ENCODE measurements around the gene DHH. TPM values are rescaled to one million over a fixed set of nuclear protein-coding genes. Genes with fewer than 3 reads are reported as not detected.

The DHH gene
- total RNA-seq, 2 experiments from 2014 or later = 0.06 to 0.17 TPM

GRCh38 chr12:49098703-49099102, 4.1 kb upstream of the DHH start:
- Histone ChIP-seq H3K79me2 (ENCODE audit: insufficient read depth, low read depth, low read length) (no peaks in the 10 kb centered on the region), H2AFZ (ENCODE audit: low read length) (no peak overlapping the region), H3K36me3 (ENCODE audit: insufficient read depth, low read length) (peaks cover 15% of the 10 kb centered on the region), H4K20me1 (ENCODE audit: insufficient read depth, low read length) (no peaks in the 10 kb centered on the region), H3K9me3 (ENCODE audit: low read length) (no peaks in the 10 kb centered on the region), H3K9me2 (ENCODE audit: insufficient read depth, low read length) (no peaks in the 10 kb centered on the region), H3K4me3 (ENCODE audit: low read depth, low read length, poor library complexity, severe bottlenecking) (no peak overlapping the region), H3K27ac (ENCODE audit: low read depth, low read length, poor library complexity, severe bottlenecking) (no peak overlapping the region), H3K4me2 (ENCODE audit: low read length) (no peak overlapping the region), H3K4me1 (ENCODE audit: insufficient read depth, low read length, poor library complexity, severe bottlenecking) (peaks cover 2% of the 10 kb centered on the region)
- no peak for DNase-seq (ENCODE audit: low spot score)
- no TSS peak for BruUV-seq (replicated peaks)
- intact Hi-C loops (cut with micrococcal nuclease; ENCODE audit: unreplicated experiment) = loop anchor here (1.0 to 5.0 kb wide), 2 partner anchors 34 to 101 kb away; partner anchors contain the start of gene DDN
- POLR2A ChIA-PET = interaction anchor here (0.6 to 1.9 kb wide), 4 partner anchors 10 to 101 kb away, joined by 3 to 6 read pairs (median 4); partner anchors contain the start of gene LMBR1L
- no peak for TF ChIP-seq EZH2phosphoT487 (IDR thresholded peaks at IDR 0.05; ENCODE audit: borderline replicate concordance, low read depth, low read length)
- no peak for TF ChIP-seq CTCF (conservative IDR thresholded peaks at IDR 0.05; ENCODE audit: low read length)
- CTCF ChIA-PET (ENCODE audit: unreplicated experiment) = interaction anchor here (1.0 to 1.8 kb wide), 2 partner anchors 11 to 79 kb away, joined by 3 to 5 read pairs; no protein-coding TSS in a partner anchor

- Histone ChIP-seq H3K4me2 (ENCODE audit: low read length) (no peak overlapping the region), H3K79me2 (ENCODE audit: insufficient read depth, low read depth, low read length) (no peaks in the 10 kb centered on the region), H3K4me1 (ENCODE audit: insufficient read depth, low read length, poor library complexity, severe bottlenecking) (no peaks in the 10 kb centered on the region), H3K9me3 (ENCODE audit: low read length) (no peaks in the 10 kb centered on the region), H3K36me3 (ENCODE audit: insufficient read depth, low read length) (peaks cover 10% of the 10 kb centered on the region; the same call in 1 of the 2 replicates), H3K27ac (ENCODE audit: low read depth, low read length, poor library complexity, severe bottlenecking) (no peak overlapping the region), H4K20me1 (ENCODE audit: insufficient read depth, low read length) (no peaks in the 10 kb centered on the region), H3K4me3 (ENCODE audit: low read depth, low read length, poor library complexity, severe bottlenecking) (no peak overlapping the region), H2AFZ (ENCODE audit: low read length) (no peak overlapping the region), H3K9me2 (ENCODE audit: insufficient read depth, low read length) (no peaks in the 10 kb centered on the region)
- CTCF ChIA-PET (ENCODE audit: unreplicated experiment) = interaction anchor here (1.0 to 1.8 kb wide), 2 partner anchors 10 to 78 kb away, joined by 3 to 5 read pairs; no protein-coding TSS in a partner anchor
- DNase-seq (ENCODE audit: low spot score) = peak; percentile 58
- no TSS peak for BruUV-seq (replicated peaks)
- TF ChIP-seq EZH2phosphoT487 (IDR thresholded peaks at IDR 0.05; ENCODE audit: borderline replicate concordance, low read depth, low read length) (no peak), CTCF (conservative IDR thresholded peaks at IDR 0.05; ENCODE audit: low read length) (peak; percentile 87)
- intact Hi-C loops (cut with micrococcal nuclease; ENCODE audit: unreplicated experiment) = loop anchor here (1.0 to 5.0 kb wide), 2 partner anchors 34 to 101 kb away; partner anchors contain the start of gene DDN
- POLR2A ChIA-PET = interaction anchor here (0.6 to 1.9 kb wide), 4 partner anchors 10 to 102 kb away, joined by 3 to 6 read pairs (median 4); partner anchors contain the start of gene LMBR1L
Observed at GRCh38 chr12:49098035-49098451, 3.4 kb upstream of the DHH start.

- Histone ChIP-seq H3K4me3 (ENCODE audit: low read depth, low read length, poor library complexity, severe bottlenecking) (no peak overlapping the region), H3K4me2 (ENCODE audit: low read length) (no peak overlapping the region), H3K79me2 (ENCODE audit: insufficient read depth, low read depth, low read length) (no peaks in the 10 kb centered on the region), H3K4me1 (ENCODE audit: insufficient read depth, low read length, poor library complexity, severe bottlenecking) (no peaks in the 10 kb centered on the region), H4K20me1 (ENCODE audit: insufficient read depth, low read length) (no peaks in the 10 kb centered on the region), H3K36me3 (ENCODE audit: insufficient read depth, low read length) (peaks cover 10% of the 10 kb centered on the region; the same call in 1 of the 2 replicates), H3K9me3 (ENCODE audit: low read length) (no peaks in the 10 kb centered on the region), H3K9me2 (ENCODE audit: insufficient read depth, low read length) (no peaks in the 10 kb centered on the region), H2AFZ (ENCODE audit: low read length) (no peak overlapping the region), H3K27ac (ENCODE audit: low read depth, low read length, poor library complexity, severe bottlenecking) (no peak overlapping the region)
- intact Hi-C loops (cut with micrococcal nuclease; ENCODE audit: unreplicated experiment) = loop anchor here (5.0 kb wide), 1 partner anchor 100 kb away; the partner anchor contains the start of gene DDN
- no TSS peak for BruUV-seq (replicated peaks)
- CTCF ChIA-PET (ENCODE audit: unreplicated experiment) = interaction anchor here (0.6 to 1.8 kb wide), 3 partner anchors 9 to 78 kb away, joined by 3 to 5 read pairs (median 3); no protein-coding TSS in a partner anchor
- no peak for TF ChIP-seq EZH2phosphoT487 (IDR thresholded peaks at IDR 0.05; ENCODE audit: borderline replicate concordance, low read depth, low read length)
- TF ChIP-seq CTCF (conservative IDR thresholded peaks at IDR 0.05; ENCODE audit: low read length) = no peak
- POLR2A ChIA-PET = no interaction called here
- no peak for DNase-seq (ENCODE audit: low spot score)
Observed at GRCh38 chr12:49097381-49097780, 2.8 kb upstream of the DHH start.
